GM21381 (cell line): ENCODE results near the gene RBMS2.
"Not testable (repeated sequence)": the region's sequence is repeated elsewhere in the genome, so short reads cannot be mapped to it uniquely, and the experiment has no call there.

Experiments
- ATAC-seq: cut with Tn5 transposase; IDR thresholded peaks from one replicate; pipeline ENCODE4 v1.9.1; 2021; ENCODE audit warnings: mild to moderate bottlenecking, moderate library complexity; ENCODE audit not compliant: unreplicated experiment

RBMS2 gene

DNA sequence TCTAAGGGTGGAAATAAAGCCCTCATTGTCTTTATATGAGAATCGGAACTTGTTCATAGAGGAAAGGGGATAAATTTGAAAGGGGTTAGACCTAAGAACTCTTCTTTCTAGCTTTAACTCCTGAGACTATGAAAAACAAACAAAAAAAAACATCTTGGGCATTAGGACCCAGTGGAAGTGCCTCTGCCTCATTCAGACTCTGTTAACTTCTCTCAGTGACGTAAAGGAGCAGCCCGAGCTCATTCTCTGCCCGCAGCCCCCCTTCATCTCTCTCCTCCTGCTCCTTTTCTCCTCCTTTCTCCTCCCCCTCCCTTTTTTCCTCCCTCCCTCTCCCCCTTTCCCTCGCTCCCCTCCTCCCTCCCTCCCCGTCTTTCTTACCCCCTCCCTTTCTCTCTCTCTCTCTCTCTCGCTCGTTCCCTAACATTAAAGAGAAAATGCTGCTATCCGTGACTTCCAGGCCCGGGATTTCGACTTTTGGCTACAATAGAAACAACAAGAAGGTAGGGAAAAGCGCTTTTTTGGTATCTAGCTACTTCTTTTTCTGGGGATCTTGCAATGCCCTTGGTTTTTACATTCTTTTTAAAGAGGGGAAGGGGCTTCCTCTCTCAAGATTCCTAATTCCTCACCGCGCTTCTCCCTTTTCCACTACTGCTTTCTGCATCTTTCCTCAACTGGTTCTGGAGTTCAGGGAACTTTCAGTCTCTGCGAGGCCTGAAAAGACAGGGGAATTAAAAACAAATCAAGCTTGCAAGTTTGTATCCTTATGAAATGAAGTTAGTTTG lies at the start of gene RBMS2:
TSS of gene RBMS2 (plus strand) at position 231 of the 782 bp plus-strand sequence. CDS start at position 435, 204 bp downstream.
- no peak for ATAC-seq

DNA sequence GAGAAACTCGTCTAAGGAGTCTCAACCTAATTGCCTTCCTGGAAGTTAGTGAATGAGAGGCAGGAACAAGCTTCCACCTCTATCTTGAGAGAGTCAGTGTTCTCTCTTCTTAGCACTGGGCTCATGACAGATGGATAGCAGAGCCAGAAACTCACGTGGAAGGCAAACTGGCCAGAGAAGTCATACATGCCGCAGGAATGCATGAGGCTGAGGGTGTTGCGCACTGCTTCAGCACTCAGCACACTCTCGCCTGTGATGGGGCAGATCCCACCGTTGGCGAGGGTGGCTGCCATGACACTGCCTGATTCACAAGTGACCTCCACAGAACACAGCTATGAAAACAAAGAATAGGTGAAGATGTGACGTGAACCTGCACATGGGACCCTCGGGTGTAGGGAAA lies 47.2 kb upstream of the RBMS2 start:
- no peak for ATAC-seq

DNA sequence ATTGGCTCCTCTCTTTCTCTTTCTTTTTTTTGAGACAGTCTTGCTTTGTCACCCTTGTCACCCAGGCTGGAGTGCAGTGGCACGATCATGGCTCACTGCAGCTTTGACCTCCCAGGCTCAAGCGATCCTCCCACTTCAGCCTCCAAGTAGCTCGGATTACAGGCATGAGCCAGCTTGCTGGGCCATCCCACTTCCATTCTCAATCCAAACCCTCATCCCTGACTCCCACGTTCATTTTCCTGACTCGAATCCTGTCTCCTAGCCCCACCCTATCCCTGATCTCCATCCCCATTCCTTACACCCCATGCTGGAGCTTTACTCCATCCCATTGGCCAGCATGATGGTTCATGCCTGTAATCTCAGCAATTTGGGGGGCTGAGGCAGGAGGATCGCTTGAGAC lies 45.5 kb upstream of the RBMS2 start:
- ATAC-seq: no peak

DNA sequence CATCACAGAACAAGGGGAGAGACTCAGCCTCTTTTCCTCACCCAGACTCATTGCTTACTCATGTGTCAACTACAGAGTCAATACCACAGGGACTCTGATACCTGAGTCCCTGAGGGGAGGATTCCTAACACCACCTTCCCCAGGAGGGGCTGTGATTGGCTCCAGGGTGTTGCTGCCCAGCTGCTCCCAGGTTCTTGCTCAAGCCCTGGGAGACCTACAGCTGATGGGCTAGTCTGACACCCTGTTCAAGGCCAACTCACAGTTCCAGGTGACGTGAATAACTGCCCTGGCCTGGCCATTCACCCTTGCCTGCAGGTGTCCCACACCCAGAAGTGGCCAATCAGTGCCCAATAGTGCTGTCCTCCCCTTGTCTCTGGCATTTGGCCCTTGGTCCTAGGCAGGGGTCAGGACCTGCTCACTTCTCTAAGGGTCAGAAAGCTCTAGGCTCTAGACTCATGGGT lies 44.6 kb upstream of the RBMS2 start:
- ATAC-seq: no peak

- ATAC-seq: no peak
These were observed 43.9 kb upstream of the RBMS2 start for GRCh38 chr12:56477521-56478225.

- ATAC-seq: no peak
These were observed 42.0 kb upstream of the RBMS2 start for GRCh38 chr12:56479625-56480024.

DNA sequence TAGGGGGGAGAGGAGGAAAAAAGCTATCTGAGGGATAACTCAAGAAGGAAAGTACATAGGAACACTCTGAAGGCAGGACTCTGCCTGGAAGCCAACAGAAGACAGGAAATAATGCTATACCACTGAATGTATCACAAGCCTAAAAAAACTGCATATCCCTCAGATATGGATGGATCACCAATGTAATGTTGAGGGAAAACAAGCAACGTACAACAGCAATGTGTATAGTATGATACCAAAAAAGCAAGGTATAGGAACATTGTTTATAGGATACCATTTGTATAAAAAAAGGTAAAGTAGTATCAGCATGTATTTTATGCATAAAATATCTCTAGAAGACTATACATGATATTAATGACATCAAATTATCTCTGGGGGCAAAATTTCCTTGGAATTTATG lies 37.1 kb upstream of the RBMS2 start:
- ATAC-seq: no peak

GRCh38 chr12:56486694-56487093 lies 34.9 kb upstream of the RBMS2 start:
- ATAC-seq: no peak

GRCh38 chr12:56487448-56488040 lies 34.1 kb upstream of the RBMS2 start:
- ATAC-seq: peak; percentile 24

- peak; percentile 95 for ATAC-seq
These were observed 33.3 kb upstream of the RBMS2 start, which contains the start of gene GLS2 for GRCh38 chr12:56488041-56488955. TSS of gene GLS2 (minus strand) at chr12:56488161. CDS start at chr12:56488118, 43 bp downstream.

GRCh38 chr12:56490360-56490759 lies 31.3 kb upstream of the RBMS2 start:
- no peak for ATAC-seq

- ATAC-seq: not testable (repeated sequence)
These were observed 28.1 kb upstream of the RBMS2 start for GRCh38 chr12:56493409-56494105.

- ATAC-seq: not testable (repeated sequence)
These were observed 27.6 kb upstream of the RBMS2 start for GRCh38 chr12:56494106-56494415.

- not testable (repeated sequence) for ATAC-seq
These were observed 27.1 kb upstream of the RBMS2 start for GRCh38 chr12:56494481-56494880.

GRCh38 chr12:56496704-56497103 lies 24.9 kb upstream of the RBMS2 start:
- ATAC-seq: not testable (repeated sequence)

DNA sequence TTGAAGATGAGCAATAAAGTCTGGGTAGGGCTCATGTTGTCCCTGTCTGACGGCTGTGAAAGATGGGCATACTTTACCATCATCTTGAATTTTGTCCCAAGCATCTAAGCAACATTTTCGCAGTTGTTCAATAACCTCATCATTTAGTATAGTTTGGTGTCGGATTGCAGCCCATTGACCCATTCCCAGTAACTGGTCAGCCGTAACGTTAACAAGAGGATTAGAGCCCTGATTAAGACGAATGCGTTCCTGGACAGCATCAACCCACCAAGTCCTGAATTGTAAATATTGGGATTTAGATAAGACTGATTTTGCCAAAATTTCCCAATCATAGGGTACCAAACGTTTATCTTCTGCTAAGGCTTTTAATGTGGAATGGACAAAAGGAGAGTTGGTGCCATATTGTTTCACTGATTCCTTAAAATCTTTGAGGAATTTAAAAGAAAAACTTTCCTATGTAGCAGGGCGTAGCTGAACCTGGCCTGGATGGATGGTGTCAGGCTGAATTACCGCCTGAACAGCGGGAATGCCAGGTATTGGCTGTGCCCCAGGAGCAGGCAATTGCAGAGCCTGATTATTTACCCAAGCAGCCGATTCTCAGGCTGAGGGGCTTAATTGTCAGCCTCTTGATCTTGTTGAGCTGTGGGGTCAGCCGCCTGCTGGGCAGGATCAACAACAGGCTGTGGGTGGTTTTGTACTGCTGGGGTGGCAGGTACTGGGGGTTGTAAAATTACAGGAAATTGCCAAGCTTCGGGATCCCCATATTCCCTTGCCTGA lies 23.3 kb upstream of the RBMS2 start:
- not testable (repeated sequence) for ATAC-seq

DNA sequence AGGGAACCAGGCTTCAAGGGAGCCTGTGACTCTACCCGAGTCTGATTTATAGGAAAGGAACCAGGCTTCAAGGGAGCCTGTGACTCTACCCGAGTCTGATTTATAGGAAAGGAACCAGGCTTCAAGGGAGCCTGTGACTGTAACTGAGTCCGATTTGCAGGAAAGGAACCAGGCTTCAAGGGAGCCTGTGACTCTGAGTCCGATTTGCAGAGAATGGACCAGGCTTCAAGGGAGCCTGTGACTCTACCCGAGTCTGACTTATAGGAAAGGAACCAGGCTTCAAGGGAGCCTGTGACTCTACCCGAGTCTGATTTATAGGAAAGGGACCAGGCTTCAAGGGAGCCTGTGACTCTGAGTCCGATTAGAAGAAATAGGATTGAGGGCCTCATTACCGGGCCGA lies 22.2 kb upstream of the RBMS2 start:
- ATAC-seq: not testable (repeated sequence)

GRCh38 chr12:56499879-56500278 lies 21.7 kb upstream of the RBMS2 start:
- ATAC-seq: not testable (repeated sequence)

GRCh38 chr12:56510786-56511185 lies 10.8 kb upstream of the RBMS2 start:
- ATAC-seq: no peak
